GM12865 (cell line): Measurements from ENCODE around the gene FCRL6.
A peak's percentile ranks its signal among the peaks of the same experiment; 100 is the strongest.

Source experiments
- DNase-seq: peaks from one replicate; pipeline ENCODE4 v3.0.0; 2010; ENCODE audit warnings: low read depth
- H3K4me3 ChIP-seq: 2 replicates; pipeline ENCODE4 v1.5.1; 2011; ENCODE audit warnings: mild to moderate bottlenecking, low read depth, low read length, control low read depth
- TF ChIP-seq, protein P1 (sequence below): IDR thresholded peaks from 2 replicates; pipeline ENCODE4 v1.5.1; 2011; ENCODE audit warnings: low read length, control low read depth, low read depth, inconsistent platforms; ENCODE audit not compliant: insufficient read depth; ENCODE audit errors: missing control alignments

The FCRL6 gene

DNA sequence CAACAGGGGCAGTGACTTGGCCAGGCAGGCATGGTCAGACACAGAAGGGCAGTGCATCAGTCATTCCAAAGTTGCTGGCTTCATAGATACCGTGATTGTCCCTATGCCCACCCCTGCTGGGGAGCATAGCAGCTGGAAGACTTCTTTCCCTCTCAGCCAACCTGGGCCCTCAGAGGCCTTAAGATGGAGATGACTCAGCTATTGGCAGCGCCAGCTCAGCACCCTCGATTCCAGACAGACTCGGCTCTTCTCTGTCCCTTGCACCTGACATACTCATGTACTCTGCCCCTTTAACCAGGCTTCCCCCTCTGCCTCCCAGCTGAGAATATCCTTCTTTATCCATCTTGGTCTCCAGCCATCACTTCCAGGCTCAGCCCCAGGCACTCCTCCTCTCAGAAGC is 41.3 kb downstream of the FCRL6 start:
- TF ChIP-seq, protein P1, sequence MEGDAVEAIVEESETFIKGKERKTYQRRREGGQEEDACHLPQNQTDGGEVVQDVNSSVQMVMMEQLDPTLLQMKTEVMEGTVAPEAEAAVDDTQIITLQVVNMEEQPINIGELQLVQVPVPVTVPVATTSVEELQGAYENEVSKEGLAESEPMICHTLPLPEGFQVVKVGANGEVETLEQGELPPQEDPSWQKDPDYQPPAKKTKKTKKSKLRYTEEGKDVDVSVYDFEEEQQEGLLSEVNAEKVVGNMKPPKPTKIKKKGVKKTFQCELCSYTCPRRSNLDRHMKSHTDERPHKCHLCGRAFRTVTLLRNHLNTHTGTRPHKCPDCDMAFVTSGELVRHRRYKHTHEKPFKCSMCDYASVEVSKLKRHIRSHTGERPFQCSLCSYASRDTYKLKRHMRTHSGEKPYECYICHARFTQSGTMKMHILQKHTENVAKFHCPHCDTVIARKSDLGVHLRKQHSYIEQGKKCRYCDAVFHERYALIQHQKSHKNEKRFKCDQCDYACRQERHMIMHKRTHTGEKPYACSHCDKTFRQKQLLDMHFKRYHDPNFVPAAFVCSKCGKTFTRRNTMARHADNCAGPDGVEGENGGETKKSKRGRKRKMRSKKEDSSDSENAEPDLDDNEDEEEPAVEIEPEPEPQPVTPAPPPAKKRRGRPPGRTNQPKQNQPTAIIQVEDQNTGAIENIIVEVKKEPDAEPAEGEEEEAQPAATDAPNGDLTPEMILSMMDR: no peak
- H3K4me3 ChIP-seq: no peak overlapping the region
- DNase-seq: no peak

DNA sequence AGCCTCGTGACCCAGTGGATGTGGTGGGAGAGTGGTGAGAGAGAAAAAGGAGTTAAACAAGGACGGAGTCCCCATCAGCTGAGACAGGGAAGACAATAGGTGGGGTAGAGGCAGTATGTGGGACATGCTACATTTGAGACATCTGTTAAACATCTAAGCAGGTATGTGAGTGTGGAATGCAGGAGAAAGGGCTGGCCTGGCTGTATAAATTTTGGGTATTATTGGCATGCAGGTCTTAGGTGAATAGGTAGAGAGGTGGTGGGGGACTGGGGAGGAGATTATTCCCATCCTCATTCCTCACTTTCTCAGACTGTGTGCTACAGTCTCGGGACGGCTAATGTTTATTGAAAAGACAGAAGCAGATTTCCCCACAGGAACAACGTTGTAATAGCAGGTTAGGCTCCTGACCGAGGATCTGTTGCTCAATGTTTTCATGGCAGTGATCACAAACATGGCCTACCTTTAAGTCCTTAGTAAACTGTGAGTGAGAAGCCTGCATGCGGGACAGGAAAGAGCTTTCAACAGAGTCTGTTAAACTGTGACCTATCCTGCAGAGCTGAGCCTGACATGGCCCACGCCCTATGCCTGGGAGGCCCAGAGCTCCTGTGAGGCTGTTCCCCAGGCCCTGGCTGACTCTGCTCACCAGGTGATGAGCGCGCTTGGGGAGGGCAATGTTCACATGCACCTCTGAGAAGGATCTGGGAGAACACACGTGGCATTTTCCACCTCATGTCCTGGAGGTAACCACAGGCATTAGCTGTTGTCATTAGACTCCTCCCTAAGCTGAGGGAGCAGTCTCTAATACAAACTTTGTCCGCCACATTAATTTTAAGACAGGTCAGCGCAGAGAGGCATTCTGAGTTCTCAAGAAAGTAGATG is 43.8 kb downstream of the FCRL6 start:
- H3K4me3 ChIP-seq: no peak overlapping the region
- TF ChIP-seq, protein P1: no peak
- DNase-seq: no peak

DNA sequence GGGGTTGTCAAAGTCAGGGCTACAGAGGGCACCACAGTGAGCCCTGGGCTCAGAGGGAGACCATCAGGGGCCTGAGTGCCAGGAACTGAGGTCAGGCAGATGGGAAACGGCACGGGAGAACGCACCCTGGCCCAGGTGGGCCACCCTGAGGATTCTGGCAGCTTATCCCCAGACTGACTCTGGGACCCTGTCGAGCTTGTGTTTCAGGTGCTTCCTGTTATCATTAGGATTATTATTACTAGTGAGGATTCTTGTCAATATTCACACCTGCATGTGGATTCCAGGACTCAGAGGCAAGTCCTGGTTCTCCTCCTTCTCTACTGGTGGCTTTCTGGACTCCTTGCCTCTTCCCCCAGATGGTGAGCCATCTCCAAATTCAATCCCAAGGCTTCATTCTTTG is 45.1 kb downstream of the FCRL6 start:
- DNase-seq: no peak
- TF ChIP-seq, protein P1: no peak
- H3K4me3 ChIP-seq: no peak overlapping the region

DNA sequence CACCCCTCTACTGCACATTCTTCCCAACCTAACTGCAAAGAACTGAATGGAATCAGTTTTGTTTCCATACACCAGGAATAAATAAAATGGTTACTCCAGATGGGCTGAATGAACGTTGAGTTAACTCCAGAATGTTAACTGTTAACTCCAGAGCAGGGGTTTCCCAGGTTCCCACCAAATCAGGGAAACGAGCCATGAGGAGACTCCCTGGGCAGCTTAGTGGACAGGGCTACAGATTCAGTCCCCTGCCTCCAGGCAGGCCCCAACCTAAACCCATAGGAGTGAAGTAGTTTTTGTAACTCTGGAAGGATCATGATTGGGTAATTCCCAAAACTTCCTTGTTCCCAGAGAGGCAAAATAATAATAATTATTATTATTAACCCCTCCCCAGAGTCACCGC is 46.2 kb downstream of the FCRL6 start:
- TF ChIP-seq, protein P1: no peak
- no peak overlapping the region for H3K4me3 ChIP-seq
- DNase-seq: no peak

DNA sequence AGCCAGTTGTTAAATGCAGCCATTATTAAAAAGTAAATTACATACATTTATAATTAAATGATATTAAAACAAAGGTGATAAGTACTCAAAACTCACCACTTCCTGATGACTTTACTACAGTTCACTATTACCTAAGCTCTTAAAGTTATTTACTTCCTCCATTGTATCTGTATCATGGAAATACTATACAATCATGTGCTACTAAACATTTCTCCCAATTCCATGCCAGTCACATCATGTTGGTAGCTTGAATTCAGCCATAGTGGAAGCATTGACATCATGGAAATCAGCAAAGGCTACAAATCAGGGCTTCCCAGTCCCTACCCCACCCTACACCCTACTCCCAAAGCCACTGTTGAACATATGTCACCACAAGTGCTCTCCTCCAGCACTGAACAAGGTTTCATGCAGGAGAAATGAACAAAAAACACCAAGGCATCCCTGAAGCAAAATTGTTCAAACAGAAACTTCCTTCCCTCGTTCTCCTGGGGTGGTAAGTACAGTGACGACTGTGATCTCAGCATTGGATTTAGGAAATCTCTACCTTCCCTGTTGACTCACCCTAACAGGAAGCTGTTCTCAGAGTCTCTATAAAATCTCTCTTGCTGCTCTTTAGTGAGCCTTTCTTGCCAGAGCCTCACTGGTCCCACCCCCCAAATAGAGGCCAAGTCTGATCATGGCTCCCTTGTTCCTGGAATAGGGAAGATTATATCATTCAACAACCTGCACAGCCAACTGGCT is 47.6 kb downstream of the FCRL6 start:
- H3K4me3 ChIP-seq: no peak overlapping the region
- no peak for DNase-seq
- TF ChIP-seq, protein P1: no peak

DNA sequence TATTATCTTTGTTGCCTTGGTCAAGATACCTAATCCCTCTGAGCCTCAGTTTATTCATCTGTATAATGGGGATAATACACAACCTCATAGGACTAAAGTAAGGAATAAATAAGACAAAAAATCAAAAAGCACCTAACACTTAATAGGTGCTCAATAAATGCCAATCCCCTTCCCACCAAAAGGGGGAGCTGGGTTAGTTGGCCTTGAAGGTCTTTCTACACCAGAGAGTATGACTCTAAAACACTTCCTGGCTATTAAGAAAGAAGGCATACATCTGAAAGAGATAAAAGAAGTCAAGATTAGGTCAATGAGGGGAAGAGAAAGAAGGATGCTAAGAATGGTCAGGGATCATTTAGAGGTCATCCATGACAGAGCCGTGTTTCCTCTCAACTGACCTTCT is 49.2 kb downstream of the FCRL6 start:
- peak; percentile 23 for DNase-seq

More for the DNA sequence above, 49.2 kb downstream of the FCRL6 start:
- TF ChIP-seq, protein P1: no peak
- H3K4me3 ChIP-seq: no peak overlapping the region
